GM21723 (cell line): ENCODE results near the gene LMOD1.
"Not testable (repeated sequence)": the region's sequence is repeated elsewhere in the genome, so short reads cannot be mapped to it uniquely, and the experiment has no call there.

Experiments used
- ATAC-seq: cut with Tn5 transposase; IDR thresholded peaks from one replicate; pipeline ENCODE4 v1.9.1; 2021; ENCODE audit warnings: mild to moderate bottlenecking, moderate library complexity; ENCODE audit not compliant: unreplicated experiment

Gene LMOD1

GRCh38 chr1:201917362-201918033 is 28.9 kb downstream of the LMOD1 start:
- no peak for ATAC-seq

- ATAC-seq, result no peak
These were observed 29.6 kb downstream of the LMOD1 start for GRCh38 chr1:201916649-201917249.

- no peak for ATAC-seq
These were observed 31.7 kb downstream of the LMOD1 start for GRCh38 chr1:201914456-201915235.

GRCh38 chr1:201912832-201913231 is 33.5 kb downstream of the LMOD1 start:
- no peak for ATAC-seq

- ATAC-seq, result no peak
These were observed 34.3 kb downstream of the LMOD1 start for GRCh38 chr1:201911826-201912571.

GRCh38 chr1:201907621-201908020 is 38.7 kb downstream of the LMOD1 start:
- no peak for ATAC-seq

GRCh38 chr1:201906336-201906735 is 40.0 kb downstream of the LMOD1 start:
- ATAC-seq, result no peak

GRCh38 chr1:201905234-201905890 is 41.0 kb downstream of the LMOD1 start:
- ATAC-seq, result no peak

GRCh38 chr1:201904579-201904978 is 41.8 kb downstream of the LMOD1 start:
- ATAC-seq, result no peak

- no peak for ATAC-seq
These were observed 43.2 kb downstream of the LMOD1 start for GRCh38 chr1:201903135-201903534.

GRCh38 chr1:201902198-201902597 is 44.1 kb downstream of the LMOD1 start:
- ATAC-seq, result no peak

- ATAC-seq, result not testable (repeated sequence)
These were observed 45.3 kb downstream of the LMOD1 start for GRCh38 chr1:201901036-201901435.

GRCh38 chr1:201900476-201900875 is 45.9 kb downstream of the LMOD1 start:
- no peak for ATAC-seq

- no peak for ATAC-seq
These were observed 46.5 kb downstream of the LMOD1 start for GRCh38 chr1:201899683-201900429.

- ATAC-seq, result no peak
These were observed 47.4 kb downstream of the LMOD1 start for GRCh38 chr1:201898992-201899391.

GRCh38 chr1:201898240-201898894 is 48.0 kb downstream of the LMOD1 start:
- no peak for ATAC-seq

GRCh38 chr1:201896951-201897391 is 49.4 kb downstream of the LMOD1 start:
- no peak for ATAC-seq

GRCh38 chr1:201895913-201896807 is 50.2 kb downstream of the LMOD1 start:
- peak; percentile 91 for ATAC-seq
